SHP77 (cell line): ENCODE results near the gene KATNBL1.
"Not testable (repeated sequence)": the region's sequence is repeated elsewhere in the genome, so short reads cannot be mapped to it uniquely, and the experiment has no call there.

ENCODE experiments used
- DNase-seq, 2 experiments: peaks; one replicate each; lab custom pipeline; 2025; lab: John Stamatoyannopoulos, UW

KATNBL1 gene

GRCh38 chr15:34203305-34203704 lies 6.6 kb downstream of the KATNBL1 start:
- no peak for DNase-seq

GRCh38 chr15:34193272-34193671 lies 16.6 kb downstream of the KATNBL1 start:
- not testable (repeated sequence) for DNase-seq

DNA sequence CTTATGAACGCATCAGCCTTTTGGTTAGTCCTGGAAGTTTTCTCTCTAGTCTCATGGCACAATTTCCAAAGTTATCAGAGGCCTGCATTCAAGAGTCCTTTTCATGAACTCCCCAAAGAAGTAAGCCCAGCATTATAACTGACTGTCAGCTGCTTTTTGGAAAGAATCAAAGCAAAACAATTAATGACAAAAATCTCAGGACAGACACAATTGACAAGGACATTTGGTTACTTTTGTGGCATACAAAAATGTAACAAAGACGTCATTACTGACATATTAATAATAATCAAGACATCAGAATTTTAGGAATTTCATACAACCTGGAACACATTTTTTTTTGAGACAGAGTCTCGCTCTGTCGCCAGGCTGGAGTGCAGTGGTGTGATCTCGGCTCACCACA lies 21.2 kb downstream of the KATNBL1 start:
- DNase-seq = no peak

GRCh38 chr15:34185666-34186065 lies 24.2 kb downstream of the KATNBL1 start:
- DNase-seq = no peak

DNA sequence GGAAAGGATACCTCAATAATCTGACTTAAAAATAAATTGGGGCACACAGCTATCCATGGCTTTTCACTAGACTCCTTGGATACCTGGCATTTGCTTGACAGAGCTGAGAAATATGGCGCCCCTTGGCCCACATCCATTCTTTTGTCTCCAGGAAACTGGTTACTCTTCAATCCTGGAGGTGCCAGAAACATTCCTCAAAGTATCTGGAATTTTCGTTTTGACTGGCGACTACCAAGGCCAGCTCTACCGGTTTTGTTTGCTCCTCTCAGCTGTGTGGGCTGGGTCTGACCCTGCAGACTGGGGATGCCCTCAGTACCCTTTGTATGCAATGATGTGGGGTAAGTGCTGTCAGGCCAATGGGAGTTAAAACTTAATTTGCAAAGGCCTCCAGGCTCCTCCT lies 27.0 kb downstream of the KATNBL1 start:
- DNase-seq = no peak

GRCh38 chr15:34179234-34179633 lies 30.7 kb downstream of the KATNBL1 start:
- no peak for DNase-seq

GRCh38 chr15:34165987-34166573 lies 43.8 kb downstream of the KATNBL1 start:
- not testable (repeated sequence) for DNase-seq

DNA sequence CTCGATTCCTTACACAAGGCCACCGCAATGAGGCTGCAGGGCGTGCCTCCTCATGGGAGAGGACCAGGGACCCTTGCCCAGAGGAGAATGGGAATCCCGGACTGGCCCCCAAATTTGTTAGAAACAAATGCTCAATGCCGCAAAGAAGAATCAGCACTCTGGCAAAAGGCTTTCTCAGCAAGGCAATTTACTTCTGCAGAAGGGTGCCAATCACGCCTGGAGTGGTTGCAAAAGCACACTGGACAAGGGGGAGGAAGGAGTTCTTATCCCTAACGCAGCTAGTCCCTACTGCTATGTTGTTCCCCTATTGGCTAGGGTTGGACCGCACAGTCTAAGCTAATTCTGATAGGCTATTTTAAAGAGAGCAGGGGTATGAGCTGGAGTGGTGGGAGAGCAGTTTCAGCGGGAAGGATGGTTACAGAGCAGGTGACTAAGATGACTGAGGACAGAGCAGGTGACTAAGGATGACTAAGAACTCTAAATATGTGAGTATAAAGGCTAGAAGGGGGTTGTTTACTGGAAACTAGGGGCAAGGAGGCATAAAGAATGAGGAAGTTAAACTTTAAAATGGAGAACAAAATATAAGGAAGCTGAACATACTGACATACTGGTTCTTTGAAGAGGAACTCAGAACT lies 48.5 kb downstream of the KATNBL1 start:
- no peak for DNase-seq

DNA sequence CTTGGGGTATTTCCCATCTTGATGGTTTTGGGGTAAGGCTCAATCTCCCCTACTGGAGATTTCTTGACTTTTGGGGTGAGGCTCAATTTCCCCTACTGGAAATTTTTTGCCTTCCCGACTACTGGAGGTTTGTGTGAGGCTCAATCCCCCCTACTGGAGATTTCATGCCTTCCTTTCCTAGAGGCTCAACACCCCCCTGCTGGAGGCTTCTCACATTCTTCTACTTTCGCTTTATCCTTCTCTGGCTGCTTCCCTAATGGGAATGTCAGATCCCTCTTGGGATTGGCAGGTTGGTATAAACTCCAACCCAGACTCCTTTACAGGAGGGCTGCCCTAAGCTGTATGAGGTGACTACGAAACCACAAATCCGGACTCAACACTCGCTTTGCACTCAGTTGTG lies 49.2 kb downstream of the KATNBL1 start:
- no peak for DNase-seq

DNA sequence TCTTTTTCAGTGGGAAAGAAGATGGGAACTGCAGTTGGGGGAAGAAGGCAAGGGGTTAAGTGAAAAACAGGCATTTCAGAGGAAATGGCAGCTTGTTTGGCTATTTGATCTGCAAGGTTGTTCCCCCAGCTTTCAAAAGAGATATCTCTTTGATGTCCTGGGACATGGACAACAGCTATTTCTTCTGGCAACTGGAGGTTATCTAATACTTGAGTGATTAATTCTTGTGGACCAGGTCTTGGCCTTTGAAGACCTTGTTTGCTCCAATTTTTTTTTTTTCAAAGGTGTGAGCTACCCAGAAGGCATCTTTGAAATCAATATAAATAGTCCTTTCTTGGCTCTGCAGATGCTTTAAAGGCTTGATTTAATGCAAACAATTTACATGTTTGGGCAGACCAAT lies 51.5 kb downstream of the KATNBL1 start:
- DNase-seq = no peak

DNA sequence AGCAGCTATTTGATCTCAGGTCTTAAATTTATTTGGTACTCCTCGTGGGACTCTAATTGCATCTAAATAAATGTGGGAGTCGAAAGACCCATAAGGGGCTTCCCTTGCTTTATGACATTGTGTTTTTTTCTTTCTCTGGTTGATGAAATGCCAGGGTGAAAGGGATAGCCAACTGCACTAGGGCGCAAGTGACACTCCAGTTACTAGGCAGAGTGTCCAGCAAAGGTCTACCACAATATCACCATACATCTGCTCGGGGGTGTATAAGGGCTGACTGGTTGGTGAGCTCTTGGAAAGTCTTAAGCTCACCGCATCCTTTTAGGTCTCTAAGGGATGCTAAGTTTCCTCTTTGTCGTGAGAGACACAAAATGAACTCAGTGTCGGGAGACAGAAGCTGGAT lies 54.0 kb downstream of the KATNBL1 start:
- no peak for DNase-seq

- DNase-seq = no peak
Measured at GRCh38 chr15:34154725-34155204, 55.1 kb downstream of the KATNBL1 start.

DNA sequence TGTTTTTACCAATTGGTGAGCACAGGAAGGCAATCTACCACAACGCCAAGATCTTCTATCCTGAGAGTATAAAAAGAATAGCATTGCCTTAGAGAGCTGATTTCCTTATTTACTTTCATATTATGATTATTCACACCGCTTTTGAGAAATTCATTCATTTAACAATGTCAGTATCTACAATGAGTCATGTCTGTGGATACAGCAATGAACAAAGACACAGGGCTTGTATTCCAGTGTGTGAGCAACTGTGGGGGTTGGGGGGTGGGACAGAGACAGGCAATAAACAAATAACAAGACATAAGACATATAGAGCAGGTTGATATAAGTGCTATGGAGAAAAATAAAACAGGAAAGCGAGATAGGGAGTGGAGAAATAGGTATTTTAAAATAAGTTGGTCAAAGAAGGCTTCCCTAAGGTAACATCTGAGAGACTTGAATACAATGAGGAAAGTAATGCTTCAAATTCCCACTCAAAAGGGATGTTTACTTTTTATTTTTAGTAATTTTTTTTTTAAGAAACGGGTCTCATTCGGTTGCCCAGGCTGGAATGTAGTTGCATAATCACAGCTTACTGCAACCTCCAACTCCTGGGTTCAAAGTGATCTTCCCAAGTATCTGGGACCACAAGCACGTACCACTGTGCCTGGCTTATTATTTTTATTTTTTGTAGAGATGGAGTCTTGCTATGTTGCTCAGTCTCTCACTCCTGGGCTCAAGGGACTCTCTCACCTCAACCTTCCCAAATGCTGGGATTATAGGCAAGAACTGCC lies 62.3 kb downstream of the KATNBL1 start:
- no peak for DNase-seq

DNA sequence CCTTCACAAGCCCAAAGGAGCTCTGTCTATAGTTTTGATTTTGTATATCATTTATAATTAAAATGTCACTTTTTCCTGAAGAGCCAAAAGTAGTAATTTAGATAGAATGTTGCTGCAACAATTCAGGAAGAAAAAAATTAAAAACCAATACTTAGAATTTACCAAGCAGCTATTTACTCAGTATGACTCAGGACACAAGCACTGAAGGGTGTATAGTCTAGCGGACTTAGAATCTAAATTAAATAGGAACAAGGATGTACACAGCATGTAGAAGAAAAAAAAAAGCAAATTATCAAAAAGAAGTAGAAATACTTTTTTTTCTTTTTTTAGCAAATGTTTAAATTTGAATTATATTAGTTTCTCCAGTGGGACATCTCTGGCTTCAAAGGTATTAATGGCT lies 76.4 kb downstream of the KATNBL1 start:
- no peak for DNase-seq

- no peak for DNase-seq
Measured at GRCh38 chr15:34132881-34133280, 77.0 kb downstream of the KATNBL1 start.

GRCh38 chr15:34128898-34129297 lies 81.0 kb downstream of the KATNBL1 start:
- no peak for DNase-seq

GRCh38 chr15:34126522-34126921 lies 83.4 kb downstream of the KATNBL1 start:
- no peak for DNase-seq

DNA sequence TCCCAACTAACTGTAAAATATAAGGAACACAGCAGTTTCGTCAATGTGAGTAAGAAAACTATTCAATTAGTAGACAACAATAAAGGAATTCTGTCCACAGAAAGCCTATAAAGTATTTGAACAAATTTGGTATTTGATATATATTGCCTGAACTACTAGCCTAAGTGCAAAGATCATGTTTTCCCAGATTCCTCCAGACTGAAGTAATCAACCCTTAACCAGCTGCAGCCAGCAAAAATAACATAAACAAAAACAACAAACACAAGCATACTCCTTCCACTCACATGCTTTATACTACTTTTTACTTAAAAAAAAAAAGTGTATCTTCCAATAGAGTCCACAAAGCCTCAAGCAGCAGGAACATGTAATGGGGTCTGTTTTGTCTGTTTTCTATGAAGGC lies 84.0 kb downstream of the KATNBL1 start:
- DNase-seq = no peak

DNA sequence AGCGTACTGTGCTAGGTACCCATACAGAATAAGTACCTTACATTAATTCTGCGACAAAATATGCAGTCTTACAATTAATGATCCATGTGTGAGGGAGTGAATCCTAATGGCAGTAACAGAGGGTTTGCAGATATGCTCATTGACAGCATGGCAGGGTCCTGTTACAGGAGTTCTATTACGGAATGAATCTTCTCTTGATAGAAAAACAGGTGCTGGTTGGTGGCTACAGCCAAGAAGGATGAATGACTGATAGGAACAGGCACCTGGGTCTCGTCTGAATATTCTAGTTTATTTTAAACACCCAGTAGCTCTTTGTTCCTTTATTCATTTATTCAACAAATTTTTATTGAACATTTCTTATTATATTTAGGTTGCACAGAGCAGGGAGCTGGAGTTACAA lies 85.2 kb downstream of the KATNBL1 start:
- no peak for DNase-seq

- DNase-seq = no peak
Measured at GRCh38 chr15:34122771-34123183, 87.1 kb downstream of the KATNBL1 start.

DNA sequence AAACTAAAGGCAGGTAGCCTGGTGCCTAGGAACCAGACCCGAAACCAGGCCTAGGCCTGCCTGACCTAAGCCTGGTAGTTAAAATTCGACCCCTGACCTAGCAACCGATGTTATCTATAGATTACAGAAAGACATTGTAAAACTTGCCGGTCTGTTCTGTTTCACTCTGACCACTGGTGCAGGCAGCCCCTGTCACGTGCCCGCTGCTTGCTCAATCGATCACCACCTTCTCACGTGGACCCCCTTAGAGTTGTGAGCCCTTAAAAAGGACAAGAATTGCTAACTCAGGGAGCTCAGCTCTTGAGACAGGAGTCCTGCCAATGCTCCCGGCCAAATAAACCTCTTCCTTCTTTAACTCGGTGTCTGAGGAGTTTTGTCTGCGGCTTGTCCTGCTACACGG lies 88.1 kb downstream of the KATNBL1 start:
- DNase-seq = not testable (repeated sequence)

GRCh38 chr15:34120420-34120819 lies 89.5 kb downstream of the KATNBL1 start:
- DNase-seq = not testable (repeated sequence)

DNA sequence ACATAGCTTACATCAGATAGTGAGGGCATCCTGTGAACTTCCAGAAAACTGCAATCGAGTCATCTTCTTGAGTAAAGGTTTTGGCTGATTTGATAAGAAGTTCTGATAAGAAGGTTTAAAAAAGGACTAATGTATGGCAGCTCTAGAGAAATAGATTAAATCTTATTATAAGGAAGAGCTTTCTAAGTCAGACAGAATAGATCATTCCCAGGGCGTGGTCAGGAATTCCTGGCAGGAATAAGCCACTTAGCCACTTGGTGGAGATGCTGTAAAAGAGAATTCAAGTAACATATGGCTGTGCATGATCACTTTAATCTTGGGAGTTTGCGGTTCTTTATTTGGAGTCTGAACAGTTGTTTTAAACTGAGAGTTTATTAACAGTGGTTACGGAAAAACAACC lies 90.6 kb downstream of the KATNBL1 start:
- no peak for DNase-seq
